Heart left ventricle (tissue), 16 donors: ENCODE data around the gene DYNLT1. TPM values are rescaled to one million over a fixed set of nuclear protein-coding genes. Genes with fewer than 3 reads are reported as not detected.

Source experiments
- ATAC-seq, 4 donors: fragments of 200-7000 bp; cut with Tn5 transposase; one replicate each; pipeline ENCODE4 v1.9.1; 2020 to 2022; ENCODE audit warnings: moderate library complexity in 4 of 4, mild to moderate bottlenecking in 3 of 4, moderate number of reproducible peaks in 1 of 4
- DNase-seq, 5 donors: peaks; one replicate each; pipeline ENCODE4 v3.0.0-alpha.2; 2020
- H3K27ac ChIP-seq, 12 donors: fragments of 200-600 bp; sonication (generic) in 4 of 12; one replicate each; pipeline versions ENCODE4 v1.5.0 to v1.8.0; 2016 to 2022; ENCODE audit warnings: mild to moderate bottlenecking in 2 of 12
- H3K27me3 ChIP-seq, 9 donors: fragments of 200-600 bp; sonication (generic) in 2 of 9; one replicate each; pipeline versions ENCODE4 v1.5.1 to v1.8.0; 2016 to 2022; ENCODE audit warnings: mild to moderate bottlenecking in 3 of 9
- H3K36me3 ChIP-seq, 9 donors: fragments of 200-600 bp; sonication (generic) in 2 of 9; one replicate each; pipeline versions ENCODE4 v1.5.0 to v1.8.0; 2018 to 2022; ENCODE audit warnings: mild to moderate bottlenecking in 2 of 9
- H3K4me1 ChIP-seq, 12 donors: fragments of 200-600 bp; sonication (generic) in 4 of 12; one replicate each; pipeline versions ENCODE4 v1.5.0 to v1.8.0; 2016 to 2022; ENCODE audit warnings: mild to moderate bottlenecking in 3 of 12
- H3K4me3 ChIP-seq, 12 donors: fragments of 200-600 bp; sonication (generic) in 4 of 12; one replicate each; pipeline versions ENCODE4 v1.5.0 to v1.8.0; 2017 to 2022; ENCODE audit warnings: mild to moderate bottlenecking in 9 of 12, moderate library complexity in 4 of 12
- H3K9me3 ChIP-seq, 12 donors: fragments of 200-600 bp; sonication (generic) in 4 of 12; one replicate each; pipeline versions ENCODE4 v1.5.0 to v1.8.0; 2016 to 2022; ENCODE audit warnings: mild to moderate bottlenecking in 1 of 12
- CTCF ChIP-seq, 12 donors: fragments of 200-600 bp; sonication (generic) in 4 of 12; IDR thresholded peaks; one replicate each; pipeline versions ENCODE4 v1.5.0 to v1.8.0; 2018 to 2022; ENCODE audit warnings: antibody characterized with exemption in 12 of 12, mild to moderate bottlenecking in 5 of 12
- POLR2A ChIP-seq, 2 donors: fragments of 450-650 bp; IDR thresholded peaks; one replicate each; pipeline ENCODE4 v1.6.1; 2017; ENCODE audit warnings: antibody characterized with exemption in 2 of 2, mild to moderate bottlenecking in 2 of 2, moderate library complexity in 2 of 2
- WGBS, 4 donors: extraction: QIAGEN DNeasy Blood & Tissue Kit in 2 of 4; methylation state at CpG; one replicate each; pipeline versions ENCODE4 v1.1.5 to v1.1.7; 2013 to 2018; 5-methylcytosine and 5-hydroxymethylcytosine counted together
- intact Hi-C, 10 donors: fragments of 100-400 bp; cut with DNase I; formaldehyde crosslinking; loops; one replicate each; pipeline versions ENCODE4 v1.11.1 to v1.14.2; 2022
- polyA plus RNA-seq, 2 donors: library from polyadenylated mRNA; stranded (reverse); fragments of 200-250 nt; gene quantifications; one replicate each; pipeline ENCODE4 v1.2.3, GENCODE V29; 2013
- total RNA-seq, 9 donors: library from RNA; depleted of rRNA in 2 of 9; stranded (reverse); fragments of >200 nt in 2 of 9; fragmentation: NEBNext Ultra II Directional in 3 of 9; extraction: Animal tissue kit (Norgen Biotek cat#: 25700) in 3 of 9; gene quantifications; one replicate each; pipeline versions ENCODE4 v1.1.0 to v1.2.4, GENCODE V29; 2016 to 2023
- donor health status: ischemic (EF 13 %, LVEDD 7.1; RV severe dilation, severe dysfunction).
- donor health status: healthy with polysubstance abuse.
- donor health status: DM: no; HTN: yes; CAD: no.
- donor health status: DM: no; HTN: no; CAD: no.
- donor health status: ischemic (EF 25% LVEDD 6.9; RV normal size, moderate dysfunction).
- donor health status: ischemic (EF 25% LVEDD 5.7; RV mildly dilated, moderate dysfunction).
- donor health status: healthy.
- donor health status: DM: yes; HTN: yes; CAD: no.
- donor health status: ischemic (EF 35%, LVEDD 5.7; RV mildly dilated, moderate dysfunction).
- donor health status: nonischemic (EF 11% LVEDD 7.7; RV severe dilation, severe dysfunction).
- donor health status: DM: yes; HTN: yes; CAD: no.
- donor health status: PGD.
- donor health status: ischemic (EF 29% LVEDD 5.4; RV normal size, mild dysfunction).
- donor health status: nonischemic (EF 23%, LVEDD 6.1; RV moderate dilation, normal function).

The DYNLT1 gene
- total and polyA plus RNA-seq, 11 donors = 68.4 to 177 (median 125) TPM

- Histone ChIP-seq H3K36me3 (peaks cover 0 to 77% (median 49%) of the 10 kb centered on the region in 9 donors), H3K4me1 (no peaks in the 10 kb centered on the region), H3K27ac (no peak overlapping the region), H3K9me3 (no peaks in the 10 kb centered on the region), H3K4me3 (no peak overlapping the region), H3K27me3 (no peaks in the 10 kb centered on the region)
- 94 to 98% (median 97%) methylated on average over 4 of the region's 4 CpGs for WGBS, 4 donors
- intact Hi-C loops = no loop called here
- DNase-seq (no peak), ATAC-seq (no peak)
- TF ChIP-seq POLR2A (IDR thresholded peaks at IDR 0.05) = no peak
- TF ChIP-seq CTCF (IDR thresholded peaks at IDR 0.05) = no peak
Measured at GRCh38 chr6:158597565-158597964, 47.0 kb downstream of the DYNLT1 start.

GRCh38 chr6:158596861-158597260 is 47.7 kb downstream of the DYNLT1 start:
- ATAC-seq (no peak), DNase-seq (no peak)
- intact Hi-C loops = no loop called here
- Histone ChIP-seq H3K4me1 (no peaks in the 10 kb centered on the region), H3K27ac (no peak overlapping the region), H3K9me3 (no peaks in the 10 kb centered on the region), H3K27me3 (no peaks in the 10 kb centered on the region), H3K4me3 (no peak overlapping the region), H3K36me3 (peaks cover 0 to 77% (median 56%) of the 10 kb centered on the region in 9 donors)
- 63 to 85% (median 75%) methylated on average over 6 of the region's 6 CpGs for WGBS, 4 donors
- no peak for TF ChIP-seq POLR2A (IDR thresholded peaks at IDR 0.05)
- TF ChIP-seq CTCF (IDR thresholded peaks at IDR 0.05) = no peak

GRCh38 chr6:158595223-158595622 is 49.3 kb downstream of the DYNLT1 start:
- intact Hi-C loops = no loop called here
- no peak overlapping the region for H3K27ac ChIP-seq
- no peak for ATAC-seq
- no peak for DNase-seq
- peaks cover 0 to 94% (median 67%) of the 10 kb centered on the region in 9 donors for H3K36me3 ChIP-seq
- TF ChIP-seq CTCF (IDR thresholded peaks at IDR 0.05) (peak in 2 of 12 donors; percentile 7 to 10), POLR2A (IDR thresholded peaks at IDR 0.05) (no peak)
- no peak overlapping the region for H3K4me3 ChIP-seq
- H3K27me3 ChIP-seq = no peaks in the 10 kb centered on the region
- H3K9me3 ChIP-seq = no peaks in the 10 kb centered on the region
- no peaks in the 10 kb centered on the region for H3K4me1 ChIP-seq
- WGBS, 4 donors = 76 to 94% (median 88%) methylated on average over 5 of the region's 5 CpGs

- DNase-seq (no peak), ATAC-seq (no peak)
- 95 to 97% (median 96%) methylated on average over 3 of the region's 3 CpGs for WGBS, 4 donors
- TF ChIP-seq CTCF (IDR thresholded peaks at IDR 0.05) (no peak), POLR2A (IDR thresholded peaks at IDR 0.05) (no peak)
- H3K9me3 ChIP-seq = no peaks in the 10 kb centered on the region
- H3K27ac ChIP-seq = no peak overlapping the region
- no peak overlapping the region for H3K4me3 ChIP-seq
- H3K27me3 ChIP-seq = no peaks in the 10 kb centered on the region
- H3K4me1 ChIP-seq = no peaks in the 10 kb centered on the region
- H3K36me3 ChIP-seq = peaks cover 0 to 95% (median 67%) of the 10 kb centered on the region in 9 donors
- intact Hi-C loops = no loop called here
Measured at GRCh38 chr6:158593670-158594069, 50.9 kb downstream of the DYNLT1 start.
